ENCODE results near the gene YARS2.

GRCh38 chr12:32804301-32804700, 48.6 kb upstream of the YARS2 start:
- no peak for TF ChIP-seq MAX (CRISPR knock-in tag; IDR thresholded peaks at IDR 0.05)
- TF ChIP-seq SP1 (CRISPR knock-in tag; IDR thresholded peaks at IDR 0.05), result no peak
- TF ChIP-seq POLR2AphosphoS5 (IDR thresholded peaks at IDR 0.05; ENCODE audit: control insufficient read depth, insufficient read depth, low read depth, low read length), result no peak
- no peak for TF ChIP-seq HNRNPLL (IDR thresholded peaks at IDR 0.05; ENCODE audit: low read depth, low read length, poor library complexity, severe bottlenecking)
- TF ChIP-seq CTCF (IDR thresholded peaks at IDR 0.05 in 2 of 3, conservative IDR thresholded peaks at IDR 0.05 in 1 of 3; ENCODE audit: insufficient read depth in 2 of 3, low read depth in 1 of 3, low read length in 3 of 3), result no peak
- TF ChIP-seq, protein P1, sequence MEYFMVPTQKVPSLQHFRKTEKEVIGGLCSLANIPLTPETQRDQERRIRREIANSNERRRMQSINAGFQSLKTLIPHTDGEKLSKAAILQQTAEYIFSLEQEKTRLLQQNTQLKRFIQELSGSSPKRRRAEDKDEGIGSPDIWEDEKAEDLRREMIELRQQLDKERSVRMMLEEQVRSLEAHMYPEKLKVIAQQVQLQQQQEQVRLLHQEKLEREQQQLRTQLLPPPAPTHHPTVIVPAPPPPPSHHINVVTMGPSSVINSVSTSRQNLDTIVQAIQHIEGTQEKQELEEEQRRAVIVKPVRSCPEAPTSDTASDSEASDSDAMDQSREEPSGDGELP (CRISPR knock-in tag; IDR thresholded peaks at IDR 0.05; ENCODE audit: borderline replicate concordance), result no peak
- no peak for TF ChIP-seq ZNF766 (CRISPR knock-in tag; conservative IDR thresholded peaks at IDR 0.05)
- TF ChIP-seq PML (IDR thresholded peaks at IDR 0.05; ENCODE audit: low read length), result no peak
- no peak for TF ChIP-seq XRCC5 (IDR thresholded peaks at IDR 0.05; ENCODE audit: low read depth, low read length)
- TF ChIP-seq LCOR (CRISPR knock-in tag; IDR thresholded peaks at IDR 0.05), result no peak

Measured in K562 (cell line).